HG03565 (cell line): ENCODE measurements around the gene MAP3K15.
"Not testable (repeated sequence)": the region's sequence is repeated elsewhere in the genome, so short reads cannot be mapped to it uniquely, and the experiment has no call there.

Experiments
- ATAC-seq: cut with Tn5 transposase; IDR thresholded peaks from one replicate; pipeline ENCODE4 v1.9.1; 2021; ENCODE audit warnings: mild to moderate bottlenecking, moderate library complexity; ENCODE audit not compliant: unreplicated experiment

Gene MAP3K15

GRCh38 chrX:19535476-19535875 lies 20.2 kb upstream of the MAP3K15 start:
- ATAC-seq = no peak

- no peak for ATAC-seq
These were observed 17.4 kb upstream of the MAP3K15 start for GRCh38 chrX:19532709-19533108.

GRCh38 chrX:19517965-19518364 lies 2.7 kb upstream of the MAP3K15 start:
- no peak for ATAC-seq

- no peak for ATAC-seq
These were observed 352 bp upstream of the MAP3K15 start for GRCh38 chrX:19515615-19516105.

- no peak for ATAC-seq
These were observed 1.9 kb downstream of the MAP3K15 start for GRCh38 chrX:19513383-19513782.

- no peak for ATAC-seq
These were observed 2.3 kb downstream of the MAP3K15 start for GRCh38 chrX:19512961-19513360.

- ATAC-seq = no peak
These were observed 2.9 kb downstream of the MAP3K15 start for GRCh38 chrX:19512359-19512758.

GRCh38 chrX:19511796-19512195 lies 3.5 kb downstream of the MAP3K15 start:
- not testable (repeated sequence) for ATAC-seq

- no peak for ATAC-seq
These were observed 18.6 kb downstream of the MAP3K15 start for GRCh38 chrX:19496711-19497110.

GRCh38 chrX:19487520-19488200 lies 27.6 kb downstream of the MAP3K15 start:
- ATAC-seq = no peak

- no peak for ATAC-seq
These were observed 35.9 kb downstream of the MAP3K15 start for GRCh38 chrX:19479458-19479857.

- ATAC-seq = not testable (repeated sequence)
These were observed 46.9 kb downstream of the MAP3K15 start for GRCh38 chrX:19468383-19468782.

GRCh38 chrX:19462879-19463278 lies 52.4 kb downstream of the MAP3K15 start:
- ATAC-seq = no peak

GRCh38 chrX:19462231-19462630 lies 53.1 kb downstream of the MAP3K15 start:
- no peak for ATAC-seq

GRCh38 chrX:19457662-19458061 lies 57.6 kb downstream of the MAP3K15 start:
- ATAC-seq = no peak

- ATAC-seq = no peak
These were observed 67.2 kb downstream of the MAP3K15 start for GRCh38 chrX:19448077-19448476.

- no peak for ATAC-seq
These were observed 68.9 kb downstream of the MAP3K15 start for GRCh38 chrX:19446397-19446796.

- ATAC-seq = not testable (repeated sequence)
These were observed 69.5 kb downstream of the MAP3K15 start for GRCh38 chrX:19445772-19446171.

- no peak for ATAC-seq
These were observed 71.3 kb downstream of the MAP3K15 start for GRCh38 chrX:19443869-19444526.

- no peak for ATAC-seq
These were observed 74.6 kb downstream of the MAP3K15 start for GRCh38 chrX:19440713-19441112.

GRCh38 chrX:19422661-19423060 lies 92.6 kb downstream of the MAP3K15 start:
- not testable (repeated sequence) for ATAC-seq

- no peak for ATAC-seq
These were observed 105.0 kb downstream of the MAP3K15 start for GRCh38 chrX:19410259-19410658.
